A549 (cell line): ENCODE data around the gene BAHCC1. TPM values are rescaled to one million over a fixed set of nuclear protein-coding genes. Genes with fewer than 3 reads are reported as not detected.

Experiments
- ATAC-seq, 2 experiments: fragments of 200-7000 bp in 1 of 2; fragments of >200 bp in 1 of 2; cut with Nextera tagmentation in 1 of 2; cut with Tn5 transposase in 1 of 2; 3 replicates each; pipeline versions ENCODE4 v1.8.0 to v1.9.1; 2018 to 2020; ENCODE audit warnings: mild to moderate bottlenecking in 1 of 2, moderate library complexity in 1 of 2
- CTCF ChIA-PET: fragments of 300-600 bp; sonication (Branson Sonifier 250); formaldehyde crosslinking; extraction: SDS; loops from one replicate; lab custom pipeline; 2021; ENCODE audit warnings: antibody characterized with exemption, inconsistent platforms; lab: Yijun Ruan, JAX
- POLR2A ChIA-PET: fragments of 350-600 bp; formaldehyde crosslinking; extraction: SDS; loops from one replicate; lab custom pipeline; 2021; ENCODE audit warnings: antibody characterized with exemption, inconsistent platforms; lab: Yijun Ruan, JAX
- DNase-seq, 2 experiments: peaks; one replicate each; pipeline versions ENCODE4 v3.0.0 to v3.0.0-alpha.2; 2011 to 2016; ENCODE audit warnings: low read depth in 1 of 2, low spot score in 1 of 2
- FAIRE-seq: peaks from 2 replicates; lab custom pipeline; 2011; peaks lifted over from hg19 to GRCh38; lab: Jason Lieb, UNC
- H3K27ac ChIP-seq, 2 experiments: fragments of >200 bp; sonication (Bioruptor Twin); formaldehyde crosslinking; 3 replicates each; pipeline ENCODE4 v1.5.1; 2016 to 2017
- H3K4me1 ChIP-seq: fragments of >200 bp; sonication (Bioruptor Twin); formaldehyde crosslinking; 3 replicates; pipeline ENCODE4 v1.6.1; 2016
- H3K4me2 ChIP-seq: fragments of >200 bp; sonication (Bioruptor Twin); formaldehyde crosslinking; 3 replicates; pipeline ENCODE4 v1.6.1; 2016
- H3K4me3 ChIP-seq: fragments of >200 bp; sonication (Bioruptor Twin); formaldehyde crosslinking; 3 replicates; pipeline ENCODE4 v1.5.1; 2016
- H3K9me3 ChIP-seq: fragments of >200 bp; sonication (Bioruptor Twin); formaldehyde crosslinking; 3 replicates; pipeline ENCODE4 v1.6.1; 2016
- BCL3 ChIP-seq: fragments of >200 bp; sonication (Bioruptor Twin); formaldehyde crosslinking; IDR thresholded peaks from 3 replicates; pipeline ENCODE4 v1.6.1; 2016
- CEBPB ChIP-seq, 2 experiments: fragments of >200 bp in 1 of 2; sonication (Bioruptor Twin) in 1 of 2; formaldehyde crosslinking in 1 of 2; IDR thresholded peaks; 2 replicates each; pipeline ENCODE4 v1.6.1; 2012 to 2016
- CHD4 ChIP-seq: fragments of 200-600 bp; sonication (generic); IDR thresholded peaks from 2 replicates; pipeline ENCODE4 v1.6.1; 2016; ENCODE audit warnings: antibody characterized with exemption, mild to moderate bottlenecking, borderline replicate concordance
- CTCF ChIP-seq: fragments of >200 bp; sonication (Bioruptor Twin); formaldehyde crosslinking; IDR thresholded peaks from 3 replicates; pipeline ENCODE4 v1.5.1; 2016
- E2F6 ChIP-seq: IDR thresholded peaks from 2 replicates; pipeline ENCODE4 v1.6.1; 2012; ENCODE audit warnings: low read depth, borderline replicate concordance
- EHF ChIP-seq: fragments of 250-450 bp; sonication (Bioruptor Pico); IDR thresholded peaks from 2 replicates; pipeline ENCODE4 v1.5.0; 2020; ENCODE audit warnings: mild to moderate bottlenecking
- ELK1 ChIP-seq: fragments of 150-350 bp; IDR thresholded peaks from 2 replicates; pipeline ENCODE4 v1.6.1; 2014; ENCODE audit warnings: low read depth, mild to moderate bottlenecking, low read length
- FOSB ChIP-seq: fragments of 250-450 bp; sonication (Bioruptor Pico); IDR thresholded peaks from 2 replicates; pipeline ENCODE4 v1.5.0; 2020; ENCODE audit warnings: mild to moderate bottlenecking, moderate library complexity
- FOXS1 ChIP-seq: fragments of 250-450 bp; sonication (Bioruptor Pico); IDR thresholded peaks from 2 replicates; pipeline ENCODE4 v1.5.0; 2020; ENCODE audit warnings: mild to moderate bottlenecking, moderate library complexity
- GATA3 ChIP-seq: IDR thresholded peaks from 2 replicates; pipeline ENCODE4 v1.6.1; 2012; ENCODE audit warnings: borderline replicate concordance
- HDAC2 ChIP-seq: fragments of 200-600 bp; sonication (generic); IDR thresholded peaks from 2 replicates; pipeline ENCODE4 v1.6.1; 2016
- HEYL ChIP-seq: fragments of 250-450 bp; sonication (Bioruptor Pico); IDR thresholded peaks from 2 replicates; pipeline ENCODE4 v1.8.0; 2021; ENCODE audit warnings: mild to moderate bottlenecking, moderate library complexity
- HOXB5 ChIP-seq: fragments of 250-450 bp; sonication (Bioruptor Pico); IDR thresholded peaks from 2 replicates; pipeline ENCODE4 v1.5.0; 2020; ENCODE audit warnings: mild to moderate bottlenecking, moderate library complexity
- JUNB ChIP-seq: fragments of >200 bp; sonication (Bioruptor Twin); formaldehyde crosslinking; IDR thresholded peaks from 2 replicates; pipeline ENCODE4 v1.6.1; 2016
- KDM1A ChIP-seq: fragments of 200-600 bp; sonication (generic); IDR thresholded peaks from 2 replicates; pipeline ENCODE4 v1.6.1; 2016; ENCODE audit warnings: low read depth, mild to moderate bottlenecking
- MAX ChIP-seq: IDR thresholded peaks from 2 replicates; pipeline ENCODE4 v1.6.1; 2012
- MAZ ChIP-seq: fragments of 150-350 bp; IDR thresholded peaks from 2 replicates; pipeline ENCODE4 v1.6.1; 2014; ENCODE audit warnings: antibody characterized with exemption, low read depth, low read length, borderline replicate concordance
- POLR2A ChIP-seq: IDR thresholded peaks from 2 replicates; pipeline ENCODE4 v1.6.1; 2012; ENCODE audit warnings: mild to moderate bottlenecking, low read length
- RAD21 ChIP-seq, 2 experiments: fragments of >200 bp in 1 of 2; sonication (Bioruptor Twin) in 1 of 2; formaldehyde crosslinking in 1 of 2; IDR thresholded peaks in 1 of 2; conservative IDR thresholded peaks in 1 of 2; 2 replicates in 1 of 2; 3 replicates in 1 of 2; pipeline ENCODE4 v1.6.1; 2012 to 2018; ENCODE audit warnings: inconsistent platforms in 1 of 2
- SREBF2 ChIP-seq: fragments of 450-650 bp; IDR thresholded peaks from 2 replicates; pipeline ENCODE4 v1.6.1; 2014; ENCODE audit warnings: mild to moderate bottlenecking, moderate library complexity
- ZC3H11A ChIP-seq: fragments of 450-650 bp; IDR thresholded peaks from 2 replicates; pipeline ENCODE4 v1.6.1; 2014; ENCODE audit warnings: antibody characterized with exemption, mild to moderate bottlenecking
- ZNF302 ChIP-seq: fragments of 250-450 bp; sonication (Bioruptor Pico); IDR thresholded peaks from 2 replicates; pipeline ENCODE4 v1.9.0; 2021; ENCODE audit warnings: inconsistent platforms, mild to moderate bottlenecking, moderate library complexity
- ZSCAN20 ChIP-seq: fragments of 250-450 bp; sonication (Bioruptor Pico); IDR thresholded peaks from 2 replicates; pipeline ENCODE4 v1.8.0; 2022; ENCODE audit warnings: mild to moderate bottlenecking, moderate library complexity
- WGBS: methylation state at CpG from one replicate; pipeline ENCODE4 v1.1.6; 2017; ENCODE audit errors: missing lambda C conversion rate; 5-methylcytosine and 5-hydroxymethylcytosine counted together
- polyA plus RNA-seq, 4 experiments: library from polyadenylated mRNA; depleted of rRNA in 3 of 4; stranded (reverse); fragments of >200 nt; fragmentation: RNase III in 1 of 4; extraction: RNeasy Plus Mini Kit Qiagen cat#74134 plus additional on column Dnase treatment in 1 of 4; gene quantifications; 2 replicates in 3 of 4; 3 replicates in 1 of 4; pipeline ENCODE4 v1.2.3, GENCODE V29; 2011 to 2017

BAHCC1 gene
- polyA plus RNA-seq, 2 of the 4 experiments (the other 2 are of a cell fraction) = 2.6 to 5.8 TPM

DNA sequence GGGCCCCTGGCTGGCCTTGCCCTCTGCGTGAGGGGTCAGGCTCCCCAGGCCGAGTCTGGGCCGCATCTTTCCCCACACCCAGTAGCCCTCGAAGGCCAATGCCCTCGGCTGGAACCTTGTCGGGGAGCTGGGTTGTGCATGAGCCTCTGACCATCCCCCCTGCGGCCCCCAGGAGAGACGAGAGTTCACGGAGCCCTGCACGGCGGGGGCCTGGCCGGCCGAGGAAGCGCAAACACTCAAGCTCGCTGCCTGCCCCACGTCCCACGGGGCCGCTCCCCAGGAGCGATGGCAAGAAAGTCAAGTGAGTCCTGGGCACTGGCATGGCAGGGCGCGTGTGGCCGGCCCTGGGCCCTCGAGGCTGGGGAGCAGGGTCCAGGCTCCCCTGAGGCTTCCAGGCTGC, 57.3 kb downstream of the BAHCC1 start:
- ATAC-seq (no peak), DNase-seq (no peak)
- no peak for TF ChIP-seq ZC3H11A
- TF ChIP-seq FOXS1 (CRISPR knock-in tag) = no peak
- TF ChIP-seq CTCF = no peak
- no peak for TF ChIP-seq HEYL (CRISPR knock-in tag)
- TF ChIP-seq ELK1 = no peak
- TF ChIP-seq ZNF302 = no peak
- no peak for TF ChIP-seq KDM1A
- TF ChIP-seq RAD21 (conservative IDR thresholded peaks at IDR 0.05 in 1 of 2, IDR thresholded peaks at IDR 0.05 in 1 of 2) = no peak
- TF ChIP-seq CEBPB (IDR thresholded peaks at IDR 0.05) = no peak
- TF ChIP-seq CHD4 = no peak
- no peak for TF ChIP-seq BCL3
- no peak for TF ChIP-seq GATA3
- TF ChIP-seq HOXB5 = no peak
- no peak for TF ChIP-seq FOSB
- no peak for TF ChIP-seq SREBF2
- TF ChIP-seq JUNB = no peak
- TF ChIP-seq MAX = no peak
- no peak for TF ChIP-seq EHF (CRISPR knock-in tag)
- TF ChIP-seq, all 56 proteins: peak for 0
- Histone ChIP-seq H3K4me1 (no peaks in the 10 kb centered on the region), H3K4me2 (no peak overlapping the region), H3K9me3 (no peaks in the 10 kb centered on the region), H3K27ac (no peak overlapping the region), H3K4me3 (no peak overlapping the region)
- ChIA-PET CTCF (interaction anchor here (1.0 to 2.3 kb wide), 6 partner anchors 8 to 197 kb away, joined by 3 to 14 read pairs (median 4); no protein-coding TSS in a partner anchor), POLR2A (no interaction called here)
- FAIRE-seq = no peak
- 90% methylated on average over 23 of the region's 23 CpGs for WGBS

- CTCF ChIA-PET = interaction anchor here (1.0 to 2.3 kb wide), 6 partner anchors 8 to 198 kb away, joined by 3 to 14 read pairs (median 4); no protein-coding TSS in a partner anchor
- no peak for FAIRE-seq
- no peak for ATAC-seq
- POLR2A ChIA-PET = no interaction called here
- no peaks in the 10 kb centered on the region for H3K4me1 ChIP-seq
- TF ChIP-seq JUNB (no peak), FOSB (no peak), HDAC2 (no peak), E2F6 (no peak), CHD4 (no peak), POLR2A (no peak), KDM1A (no peak), MAZ (no peak), ZSCAN20 (no peak)
- H3K9me3 ChIP-seq = no peaks in the 10 kb centered on the region
- no peak overlapping the region for H3K27ac ChIP-seq
- no peak overlapping the region for H3K4me3 ChIP-seq
- 94% methylated on average over 29 of the region's 30 CpGs for WGBS
- H3K4me2 ChIP-seq = no peak overlapping the region
- DNase-seq = no peak
These were observed 57.8 kb downstream of the BAHCC1 start for GRCh38 chr17:81453076-81453475.
